Endothelial cell (in vitro differentiated cells): ENCODE data around the gene SPDYE5. TPM values are rescaled to one million over a fixed set of nuclear protein-coding genes. Genes with fewer than 3 reads are reported as not detected.
A peak's percentile ranks its signal among the peaks of the same experiment; 100 is the strongest.
"Not testable (repeated sequence)": the region's sequence is repeated elsewhere in the genome, so short reads cannot be mapped to it uniquely, and the experiment has no call there.

Experiments used
- DNase-seq: peaks from one replicate; pipeline ENCODE4 v3.0.0; 2021; ENCODE audit warnings: low spot score
- H3K27ac Mint-ChIP-seq: one replicate; pipeline ENCODE4 v1.8.0; 2021; ENCODE audit warnings: mixed read lengths, inconsistent platforms; ENCODE audit not compliant: unreplicated experiment
- H3K27me3 Mint-ChIP-seq: one replicate; pipeline ENCODE4 v1.8.0; 2021; ENCODE audit warnings: mild to moderate bottlenecking, moderate library complexity, mixed read lengths, inconsistent platforms; ENCODE audit not compliant: unreplicated experiment
- H3K36me3 Mint-ChIP-seq: one replicate; pipeline ENCODE4 v1.8.0; 2021; ENCODE audit warnings: mild to moderate bottlenecking, low read depth, mixed read lengths, inconsistent platforms; ENCODE audit not compliant: unreplicated experiment
- H3K4me1 Mint-ChIP-seq: one replicate; pipeline ENCODE4 v1.8.0; 2021; ENCODE audit warnings: mild to moderate bottlenecking, mixed read lengths, inconsistent platforms; ENCODE audit not compliant: unreplicated experiment
- H3K4me3 Mint-ChIP-seq: one replicate; pipeline ENCODE4 v1.8.0; 2021; ENCODE audit warnings: mild to moderate bottlenecking, mixed read lengths, inconsistent platforms; ENCODE audit not compliant: unreplicated experiment
- H3K9me3 Mint-ChIP-seq: one replicate; pipeline ENCODE4 v1.8.0; 2021; ENCODE audit warnings: mixed read lengths, inconsistent platforms; ENCODE audit not compliant: unreplicated experiment
- CTCF ChIP-seq: fragments of 200-600 bp; sonication (generic); IDR thresholded peaks from one replicate; pipeline ENCODE4 v1.5.0; 2021; ENCODE audit warnings: antibody characterized with exemption; ENCODE audit not compliant: unreplicated experiment
- long read RNA-seq: library from polyadenylated mRNA; unstranded; transcript quantifications from one replicate; pipeline ENCODE4 v2.0.0, GENCODE V29; 2020; ENCODE audit not compliant: unreplicated experiment
- total RNA-seq: library from RNA; stranded (reverse); fragmentation: NEBNext Ultra II Directional; extraction: Animal tissue kit (Norgen Biotek cat#: 25700); gene quantifications from one replicate; pipeline ENCODE4 v1.2.1, GENCODE V29; 2021; ENCODE audit not compliant: unreplicated experiment

SPDYE5 gene, protein sequence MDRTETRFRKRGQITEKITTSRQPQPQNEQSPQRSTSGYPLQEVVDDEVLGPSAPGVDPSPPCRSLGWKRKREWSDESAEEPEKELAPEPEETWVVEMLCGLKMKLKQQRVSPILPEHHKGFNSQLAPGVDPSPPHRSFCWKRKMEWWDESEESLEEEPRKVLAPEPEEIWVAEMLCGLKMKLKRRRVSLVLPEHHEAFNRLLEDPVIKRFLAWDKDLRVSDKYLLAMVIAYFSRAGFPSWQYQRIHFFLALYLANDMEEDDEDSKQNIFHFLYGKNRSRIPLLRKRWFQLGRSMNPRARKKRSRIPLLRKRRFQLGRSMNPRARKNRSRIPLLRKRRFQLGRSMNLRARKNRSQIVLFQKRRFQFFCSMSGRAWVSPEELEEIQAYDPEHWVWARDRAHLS
- total RNA-seq = not detected
- long read RNA-seq, partial matches to known transcripts = 0 of 1 reads
- long read RNA-seq, other reads (novel, unspliced or antisense) = 1 of 1 reads

- not testable (repeated sequence) for H3K4me1 Mint-ChIP-seq, H3K27me3 Mint-ChIP-seq, H3K36me3 Mint-ChIP-seq, H3K9me3 Mint-ChIP-seq, DNase-seq, H3K4me3 Mint-ChIP-seq, H3K27ac Mint-ChIP-seq
These were observed at the start of gene SPDYE5 for GRCh38 chr7:75492020-75492419. Gene SPDYE5 (plus strand): TSS chr7:75492320. CDS start chr7:75494048, 1,728 bp downstream.

DNA sequence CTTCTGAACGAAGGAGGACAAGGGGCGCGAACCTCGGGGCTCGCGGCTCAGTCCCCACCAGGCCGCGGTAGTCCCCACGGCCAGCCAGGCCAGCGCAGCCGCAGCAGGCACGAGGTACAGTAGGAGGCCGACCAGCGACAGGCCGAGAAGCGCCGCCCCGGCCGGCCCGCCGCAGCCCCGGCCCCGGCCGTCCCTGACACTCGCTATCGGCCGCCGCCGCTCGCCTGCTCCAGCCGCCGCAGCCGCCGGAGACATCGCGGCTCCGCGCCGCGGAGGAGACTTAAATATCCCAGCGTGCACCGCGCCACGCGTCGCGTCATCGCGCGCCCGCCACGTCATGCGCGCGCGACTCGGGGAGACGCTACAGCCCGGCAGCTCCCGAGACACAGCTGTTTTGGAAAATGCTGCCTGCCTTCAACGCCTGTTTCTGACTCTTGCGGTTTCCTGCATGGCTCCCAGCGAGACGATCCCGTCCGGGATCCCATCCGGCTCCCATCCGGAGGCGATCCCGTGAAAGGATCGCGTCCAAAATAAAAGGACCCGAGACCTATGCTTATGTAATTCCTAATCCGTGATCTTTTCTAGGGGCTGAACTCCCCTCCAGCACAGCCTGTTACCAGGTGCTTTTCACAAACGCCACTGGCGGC lies 49.5 kb upstream of the SPDYE5 start:
- H3K27ac Mint-ChIP-seq = peak overlapping the region; percentile 92
- DNase-seq = peak; percentile 30

GRCh38 chr7:75449946-75450345 lies 42.2 kb upstream of the SPDYE5 start:
- H3K4me3 Mint-ChIP-seq, H3K27me3 Mint-ChIP-seq, H3K4me1 Mint-ChIP-seq, H3K9me3 Mint-ChIP-seq, H3K36me3 Mint-ChIP-seq, DNase-seq: not testable (repeated sequence)
- H3K27ac Mint-ChIP-seq = peak overlapping the region; percentile 64

More for the DNA sequence above, 49.5 kb upstream of the SPDYE5 start:
- Mint-ChIP-seq H3K36me3 (peaks cover 18% of the 10 kb centered on the region), H3K4me3 (peak overlapping the region; percentile 92)
- H3K4me1 Mint-ChIP-seq, H3K9me3 Mint-ChIP-seq, H3K27me3 Mint-ChIP-seq: not testable (repeated sequence)

DNA sequence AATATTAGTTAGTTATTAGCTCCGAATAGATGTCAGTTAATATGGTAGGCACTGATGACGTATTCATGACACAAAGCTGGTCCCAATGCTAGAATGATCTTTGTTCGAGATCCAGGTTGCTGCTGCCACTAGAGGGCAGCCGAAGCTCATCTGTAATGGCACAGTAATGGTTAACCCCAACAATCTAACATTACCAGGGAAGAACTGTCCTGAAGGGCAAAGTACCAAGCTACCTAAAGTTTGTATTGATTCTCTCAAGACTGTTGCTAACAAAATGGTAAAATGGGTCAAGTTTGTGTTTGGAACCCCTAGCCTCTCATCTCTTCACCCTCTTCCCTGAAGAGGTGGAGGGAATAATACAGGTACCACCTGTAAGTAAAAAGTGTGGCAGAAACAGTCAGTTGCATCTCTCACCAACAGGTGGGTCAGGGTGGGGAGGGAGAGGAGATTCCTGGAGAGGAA lies 39.6 kb upstream of the SPDYE5 start:
- TF ChIP-seq CTCF = peak; percentile 45
- not testable (repeated sequence) for H3K36me3 Mint-ChIP-seq, H3K4me1 Mint-ChIP-seq, H3K27me3 Mint-ChIP-seq, H3K4me3 Mint-ChIP-seq, DNase-seq, H3K27ac Mint-ChIP-seq, H3K9me3 Mint-ChIP-seq

GRCh38 chr7:75456403-75456802 lies 35.7 kb upstream of the SPDYE5 start:
- DNase-seq, H3K27me3 Mint-ChIP-seq, H3K4me1 Mint-ChIP-seq, H3K36me3 Mint-ChIP-seq, H3K9me3 Mint-ChIP-seq, H3K4me3 Mint-ChIP-seq, H3K27ac Mint-ChIP-seq: not testable (repeated sequence)

GRCh38 chr7:75458034-75458433 lies 34.1 kb upstream of the SPDYE5 start:
- H3K27ac Mint-ChIP-seq, DNase-seq, H3K27me3 Mint-ChIP-seq, H3K4me3 Mint-ChIP-seq, H3K9me3 Mint-ChIP-seq, H3K36me3 Mint-ChIP-seq, H3K4me1 Mint-ChIP-seq: not testable (repeated sequence)

GRCh38 chr7:75460541-75460940 lies 31.6 kb upstream of the SPDYE5 start:
- not testable (repeated sequence) for H3K4me1 Mint-ChIP-seq, H3K27me3 Mint-ChIP-seq, DNase-seq, H3K9me3 Mint-ChIP-seq, H3K36me3 Mint-ChIP-seq, H3K4me3 Mint-ChIP-seq
- H3K27ac Mint-ChIP-seq = peak overlapping the region; percentile 92

DNA sequence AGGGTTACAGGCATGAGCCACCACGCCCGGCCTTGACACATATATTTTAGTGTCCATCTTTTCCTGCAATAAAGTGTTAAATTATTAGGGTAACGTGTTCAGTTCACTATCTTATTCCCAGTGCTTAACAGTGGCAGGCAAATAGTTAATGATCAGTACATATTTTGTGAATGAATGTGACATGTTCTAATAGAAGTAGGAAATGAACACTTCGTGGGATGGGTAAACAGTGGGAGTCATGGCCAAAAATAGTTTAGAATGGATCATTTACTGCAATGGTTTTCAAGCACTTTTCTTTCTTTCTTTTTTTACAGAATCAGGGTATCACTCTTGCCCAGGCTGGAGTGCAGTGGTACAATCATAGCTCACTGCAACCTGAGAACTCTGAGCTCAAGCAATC lies 22.0 kb upstream of the SPDYE5 start:
- peaks cover 24% of the 10 kb centered on the region for H3K36me3 Mint-ChIP-seq
- H3K27ac Mint-ChIP-seq, H3K4me3 Mint-ChIP-seq, H3K27me3 Mint-ChIP-seq, H3K9me3 Mint-ChIP-seq, DNase-seq, H3K4me1 Mint-ChIP-seq: not testable (repeated sequence)

DNA sequence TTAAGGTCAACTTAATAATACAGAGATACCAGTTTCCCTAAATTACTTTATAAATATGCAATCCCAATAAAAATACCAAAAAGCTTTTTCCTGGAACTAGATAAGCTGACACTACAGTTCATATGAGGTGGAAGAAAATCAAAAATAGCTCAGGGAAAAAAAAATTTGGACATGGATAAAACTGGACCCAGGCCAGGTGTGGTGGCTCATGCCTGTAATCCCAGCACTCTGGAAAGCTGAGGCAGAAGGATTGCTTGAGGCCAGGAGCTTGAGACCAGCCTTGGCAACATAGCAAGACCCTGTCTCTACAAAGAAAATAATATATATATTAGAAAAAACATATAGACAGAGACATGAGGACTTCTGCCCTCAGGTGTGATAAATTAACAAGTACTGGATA lies 14.7 kb upstream of the SPDYE5 start:
- not testable (repeated sequence) for H3K27ac Mint-ChIP-seq, DNase-seq, H3K36me3 Mint-ChIP-seq, H3K27me3 Mint-ChIP-seq, H3K4me3 Mint-ChIP-seq, H3K9me3 Mint-ChIP-seq, H3K4me1 Mint-ChIP-seq

DNA sequence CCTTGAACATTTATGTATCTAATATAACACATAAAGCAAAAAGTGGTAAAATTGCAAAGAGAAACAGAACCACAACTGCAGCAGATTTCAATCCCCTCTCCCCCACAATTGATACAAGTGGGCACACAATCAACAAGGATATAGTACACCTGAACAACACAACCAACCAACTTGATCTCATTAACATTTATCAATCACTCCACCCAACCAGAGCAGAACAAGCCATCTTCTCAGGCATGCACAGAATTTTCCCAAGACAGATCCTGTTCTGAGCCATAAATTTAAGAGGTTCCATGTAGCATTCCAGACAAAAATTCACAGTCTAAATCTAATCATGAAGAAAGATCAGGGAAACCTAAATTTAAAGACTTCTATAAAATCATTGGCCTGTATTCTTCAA lies 11.8 kb upstream of the SPDYE5 start:
- H3K27me3 Mint-ChIP-seq, DNase-seq, H3K4me3 Mint-ChIP-seq, H3K4me1 Mint-ChIP-seq, H3K36me3 Mint-ChIP-seq, H3K27ac Mint-ChIP-seq, H3K9me3 Mint-ChIP-seq: not testable (repeated sequence)

- H3K4me1 Mint-ChIP-seq, H3K27me3 Mint-ChIP-seq, DNase-seq, H3K36me3 Mint-ChIP-seq, H3K9me3 Mint-ChIP-seq: not testable (repeated sequence)
- Mint-ChIP-seq H3K27ac (peak overlapping the region; percentile 74), H3K4me3 (peak overlapping the region; percentile 95)
These were observed 6.7 kb upstream of the SPDYE5 start for GRCh38 chr7:75485355-75485978.
